Mucosa of rectum (tissue), 2 donors: Measurements from ENCODE around the gene DNAJC10.
"Not testable (repeated sequence)": the region's sequence is repeated elsewhere in the genome, so short reads cannot be mapped to it uniquely, and the experiment has no call there.

Source experiments
- H3K27ac ChIP-seq, 2 donors: one replicate each; pipeline ENCODE4 v1.7.0; 2013; ENCODE audit warnings: inconsistent platforms in 2 of 2, low read depth in 2 of 2, low read length in 2 of 2
- H3K27me3 ChIP-seq, 2 donors: one replicate each; pipeline ENCODE4 v1.7.0; 2013; ENCODE audit warnings: low read length in 2 of 2; ENCODE audit not compliant: control insufficient read depth in 2 of 2, insufficient read depth in 2 of 2
- H3K36me3 ChIP-seq, 2 donors: one replicate each; pipeline ENCODE4 v1.7.0; 2013; ENCODE audit warnings: low read length in 2 of 2; ENCODE audit not compliant: control insufficient read depth in 2 of 2, insufficient read depth in 2 of 2
- H3K4me1 ChIP-seq, 2 donors: one replicate each; pipeline ENCODE4 v1.7.0; 2013; ENCODE audit warnings: low read length in 2 of 2, mild to moderate bottlenecking in 1 of 2; ENCODE audit not compliant: control insufficient read depth in 2 of 2, insufficient read depth in 2 of 2
- H3K4me3 ChIP-seq, 2 donors: one replicate each; pipeline ENCODE4 v1.7.0; 2013; ENCODE audit warnings: low read length in 2 of 2
- H3K9ac ChIP-seq, 2 donors: one replicate each; pipeline ENCODE4 v1.7.0; 2013; ENCODE audit warnings: low read length in 2 of 2, low read depth in 1 of 2, mild to moderate bottlenecking in 1 of 2
- H3K9me3 ChIP-seq, 2 donors: one replicate each; pipeline ENCODE4 v1.7.0; 2013; ENCODE audit warnings: low read length in 2 of 2; ENCODE audit not compliant: control insufficient read depth in 2 of 2
- donor health status: healthy.
- donor health status: Normal muscosa, but diverticular disease.

Gene DNAJC10

GRCh38 chr2:182719116-182719515 lies 3.1 kb downstream of the DNAJC10 start:
- not testable (repeated sequence) for H3K27ac ChIP-seq, H3K27me3 ChIP-seq, H3K9me3 ChIP-seq, H3K4me1 ChIP-seq, H3K4me3 ChIP-seq, H3K9ac ChIP-seq, H3K36me3 ChIP-seq

GRCh38 chr2:182724656-182725055 lies 8.6 kb downstream of the DNAJC10 start:
- Histone ChIP-seq H3K27me3 (no peaks in the 10 kb centered on the region), H3K27ac (no peak overlapping the region), H3K4me1 (no peaks in the 10 kb centered on the region), H3K9me3 (no peaks in the 10 kb centered on the region), H3K4me3 (no peak overlapping the region), H3K9ac (no peak overlapping the region), H3K36me3 (no peaks in the 10 kb centered on the region)

GRCh38 chr2:182726473-182726872 lies 10.4 kb downstream of the DNAJC10 start:
- no peaks in the 10 kb centered on the region for H3K9me3 ChIP-seq
- H3K4me3 ChIP-seq, result no peak overlapping the region
- no peak overlapping the region for H3K9ac ChIP-seq
- no peaks in the 10 kb centered on the region for H3K36me3 ChIP-seq
- no peaks in the 10 kb centered on the region for H3K27me3 ChIP-seq
- no peak overlapping the region for H3K27ac ChIP-seq
- no peaks in the 10 kb centered on the region for H3K4me1 ChIP-seq

GRCh38 chr2:182728014-182728413 lies 12.0 kb downstream of the DNAJC10 start:
- Histone ChIP-seq H3K4me1 (no peaks in the 10 kb centered on the region), H3K27me3 (no peaks in the 10 kb centered on the region), H3K9ac (no peak overlapping the region), H3K4me3 (no peak overlapping the region), H3K27ac (no peak overlapping the region), H3K9me3 (no peaks in the 10 kb centered on the region), H3K36me3 (peaks cover 0 to 4% of the 10 kb centered on the region in 2 donors)

- Histone ChIP-seq H3K4me3 (no peak overlapping the region), H3K36me3 (peaks cover 0 to 4% of the 10 kb centered on the region in 2 donors)
Observed at GRCh38 chr2:182729710-182730339, 13.8 kb downstream of the DNAJC10 start.

GRCh38 chr2:182730486-182730885 lies 14.4 kb downstream of the DNAJC10 start:
- peaks cover 2 to 4% of the 10 kb centered on the region in 2 donors for H3K36me3 ChIP-seq
- no peak overlapping the region for H3K4me3 ChIP-seq
- H3K9me3 ChIP-seq, result no peaks in the 10 kb centered on the region
- H3K27ac ChIP-seq, result no peak overlapping the region
- no peak overlapping the region for H3K9ac ChIP-seq
- H3K4me1 ChIP-seq, result no peaks in the 10 kb centered on the region
- H3K27me3 ChIP-seq, result no peaks in the 10 kb centered on the region

More at GRCh38 chr2:182729710-182730339, 13.8 kb downstream of the DNAJC10 start:
- Histone ChIP-seq H3K27me3 (no peaks in the 10 kb centered on the region), H3K9ac (no peak overlapping the region), H3K27ac (no peak overlapping the region), H3K4me1 (no peaks in the 10 kb centered on the region), H3K9me3 (no peaks in the 10 kb centered on the region)

- no peaks in the 10 kb centered on the region for H3K27me3 ChIP-seq
- peaks cover 6 to 11% of the 10 kb centered on the region in 2 donors for H3K36me3 ChIP-seq
- H3K4me1 ChIP-seq, result no peaks in the 10 kb centered on the region
- no peak overlapping the region for H3K4me3 ChIP-seq
- H3K27ac ChIP-seq, result no peak overlapping the region
- no peak overlapping the region for H3K9ac ChIP-seq
- no peaks in the 10 kb centered on the region for H3K9me3 ChIP-seq
Observed at GRCh38 chr2:182732736-182733135, 16.7 kb downstream of the DNAJC10 start.

GRCh38 chr2:182733572-182733971 lies 17.5 kb downstream of the DNAJC10 start:
- Histone ChIP-seq H3K9me3 (no peaks in the 10 kb centered on the region), H3K9ac (no peak overlapping the region), H3K4me1 (no peaks in the 10 kb centered on the region), H3K4me3 (no peak overlapping the region), H3K27me3 (no peaks in the 10 kb centered on the region), H3K36me3 (peaks cover 10 to 11% of the 10 kb centered on the region in 2 donors), H3K27ac (no peak overlapping the region)

- not testable (repeated sequence) for H3K9ac ChIP-seq, H3K27me3 ChIP-seq, H3K4me3 ChIP-seq, H3K4me1 ChIP-seq, H3K27ac ChIP-seq, H3K9me3 ChIP-seq
- H3K36me3 ChIP-seq, result peaks cover 10 to 13% of the 10 kb centered on the region in 2 donors
Observed at GRCh38 chr2:182736856-182737255, 20.8 kb downstream of the DNAJC10 start.

- no peak overlapping the region for H3K9ac ChIP-seq
- H3K9me3 ChIP-seq, result no peaks in the 10 kb centered on the region
- peaks cover 28 to 38% of the 10 kb centered on the region in 2 donors for H3K36me3 ChIP-seq
- H3K4me3 ChIP-seq, result no peak overlapping the region
- H3K4me1 ChIP-seq, result no peaks in the 10 kb centered on the region
- no peak overlapping the region for H3K27ac ChIP-seq
- no peaks in the 10 kb centered on the region for H3K27me3 ChIP-seq
Observed at GRCh38 chr2:182740701-182741100, 24.6 kb downstream of the DNAJC10 start.
